GM12892 (cell line): ENCODE measurements around the gene SLC38A3.

Experiments
- POLR2A ChIP-seq: IDR thresholded peaks from 2 replicates; pipeline ENCODE4 v1.6.1; 2011; ENCODE audit warnings: low read depth, low read length, control low read depth
- POLR2AphosphoS5 ChIP-seq: IDR thresholded peaks from 2 replicates; pipeline ENCODE4 v1.6.1; 2011; ENCODE audit warnings: low read depth, low read length, control low read depth

DNA sequence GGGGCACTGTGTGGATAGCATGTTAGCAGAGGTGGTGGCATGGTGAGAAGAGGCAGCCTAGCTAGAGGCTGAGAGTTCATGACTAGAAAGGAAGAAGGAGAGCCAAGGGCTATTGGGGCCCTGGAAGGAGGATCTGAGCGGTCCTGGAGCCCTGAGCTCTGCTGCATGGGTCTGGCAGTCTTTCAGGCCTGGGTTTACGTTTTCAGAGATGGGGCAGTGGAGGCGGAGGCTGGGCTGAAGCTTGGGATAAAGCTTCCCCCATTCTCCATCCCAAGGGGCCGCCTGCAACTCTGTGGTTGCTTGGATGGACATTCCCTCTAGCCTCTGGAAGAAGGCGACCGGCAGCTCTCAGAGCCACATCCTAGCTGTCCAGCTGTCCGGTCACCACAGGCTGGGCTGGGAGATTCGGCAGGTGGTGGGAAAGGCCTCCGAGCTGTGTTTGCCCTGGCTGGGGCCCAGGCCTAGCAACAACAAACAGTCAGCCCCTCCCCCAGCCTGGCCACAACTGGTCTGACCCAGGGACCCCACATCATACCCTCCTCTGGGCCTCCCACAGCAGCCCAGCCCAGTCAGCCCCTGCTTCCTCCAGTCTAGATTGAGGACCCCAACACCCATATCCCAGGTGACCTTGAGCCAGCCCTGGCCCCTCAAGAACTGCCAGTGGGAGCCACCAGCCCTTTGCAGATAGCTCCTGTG is 1.8 kb upstream of the SLC38A3 start:
- no peak for TF ChIP-seq POLR2AphosphoS5
- no peak for TF ChIP-seq POLR2A
